IMR-90 (cell line): ENCODE measurements around the gene PRKAR1B. TPM values are rescaled to one million over a fixed set of nuclear protein-coding genes. Genes with fewer than 3 reads are reported as not detected.

Experiments used
- ATAC-seq: fragments of 200-7000 bp; cut with Tn5 transposase; 2 replicates; pipeline ENCODE4 v1.9.1; 2020; ENCODE audit warnings: low read depth, mild to moderate bottlenecking, moderate library complexity
- BruUV-seq: library from RNA; stranded (reverse); fragments of 400-500 nt; replicated peaks from 2 replicates; lab custom pipeline; 2021; lab: Mats Ljungman, UMichigan
- CTCF ChIA-PET: fragments of 300-600 bp; formaldehyde crosslinking; extraction: SDS; loops from one replicate; lab custom pipeline; 2021; ENCODE audit warnings: antibody characterized with exemption; lab: Yijun Ruan, JAX
- POLR2A ChIA-PET: fragments of 300-600 bp; sonication (Branson Sonifier 250); formaldehyde crosslinking; loops from one replicate; lab custom pipeline; 2022; ENCODE audit warnings: antibody characterized with exemption; ENCODE audit not compliant: unreplicated experiment; lab: Charles Lee
- DNase-seq: peaks from one replicate; pipeline ENCODE4 v3.0.0; 2013
- H2AFZ ChIP-seq: replicated peaks from 2 replicates; pipeline ENCODE3; 2013; ENCODE audit warnings: low read length, mild to moderate bottlenecking; ENCODE audit not compliant: poor library complexity
- H2AK5ac ChIP-seq: 2 replicates; pipeline ENCODE4 v1.6.1; 2013; ENCODE audit warnings: low read depth, low read length, inconsistent platforms
- H2AK9ac ChIP-seq: replicated peaks from 2 replicates; pipeline ENCODE3; 2013; ENCODE audit warnings: mild to moderate bottlenecking, low read depth, low read length, moderate library complexity; ENCODE audit not compliant: poor library complexity
- H2BK120ac ChIP-seq: 2 replicates; pipeline ENCODE4 v1.6.1; 2013; ENCODE audit warnings: low read depth, low read length, inconsistent platforms
- H2BK15ac ChIP-seq: 3 replicates; pipeline ENCODE4 v1.6.1; 2013; ENCODE audit warnings: low read depth, low read length, inconsistent platforms
- H2BK20ac ChIP-seq: 2 replicates; pipeline ENCODE4 v1.6.1; 2013; ENCODE audit warnings: low read depth, mild to moderate bottlenecking, inconsistent platforms, low read length, moderate library complexity
- H2BK5ac ChIP-seq: 2 replicates; pipeline ENCODE4 v1.6.1; 2013; ENCODE audit warnings: mild to moderate bottlenecking, low read depth, low read length, inconsistent platforms; ENCODE audit not compliant: poor library complexity, severe bottlenecking
- H3K14ac ChIP-seq: replicated peaks from 2 replicates; pipeline ENCODE4 v1.6.1; 2013; ENCODE audit warnings: low read depth, low read length, inconsistent platforms
- H3K18ac ChIP-seq: 2 replicates; pipeline ENCODE4 v1.6.1; 2013; ENCODE audit warnings: low read depth, low read length, control low read depth
- H3K23ac ChIP-seq: 2 replicates; pipeline ENCODE4 v1.6.1; 2013; ENCODE audit warnings: low read depth, low read length, inconsistent platforms
- H3K27ac ChIP-seq: 2 replicates; pipeline ENCODE4 v1.5.1; 2013; ENCODE audit warnings: mild to moderate bottlenecking, control low read depth, low read length; ENCODE audit not compliant: insufficient read depth
- H3K27me3 ChIP-seq: 2 replicates; pipeline ENCODE4 v1.6.1; 2013; ENCODE audit warnings: low read length; ENCODE audit not compliant: control insufficient read depth, insufficient read depth
- H3K36me3 ChIP-seq: 2 replicates; pipeline ENCODE4 v1.6.1; 2013; ENCODE audit warnings: low read length, mixed read lengths; ENCODE audit not compliant: control insufficient read depth, insufficient read depth
- H3K4ac ChIP-seq: 2 replicates; pipeline ENCODE4 v1.6.1; 2013; ENCODE audit warnings: low read depth, low read length, inconsistent platforms
- H3K4me1 ChIP-seq: 2 replicates; pipeline ENCODE4 v1.6.1; 2013; ENCODE audit warnings: low read length, mixed read lengths; ENCODE audit not compliant: control insufficient read depth, insufficient read depth
- H3K4me2 ChIP-seq: 2 replicates; pipeline ENCODE4 v1.6.1; 2013; ENCODE audit warnings: low read depth, mild to moderate bottlenecking, control low read depth, low read length, moderate library complexity
- H3K4me3 ChIP-seq: 2 replicates; pipeline ENCODE4 v1.5.1; 2013; ENCODE audit warnings: low read depth, mild to moderate bottlenecking, control low read depth, low read length, moderate library complexity; ENCODE audit not compliant: insufficient read depth
- H3K56ac ChIP-seq: 2 replicates; pipeline ENCODE4 v1.6.1; 2013; ENCODE audit warnings: low read length, inconsistent platforms; ENCODE audit not compliant: insufficient read depth; ENCODE audit errors: extremely low read depth
- H3K79me1 ChIP-seq, 2 experiments: 2 replicates each; pipeline ENCODE4 v1.6.1; 2013; ENCODE audit warnings: low read length in 2 of 2, inconsistent platforms in 1 of 2, low read depth in 1 of 2
- H3K9ac ChIP-seq: 2 replicates; pipeline ENCODE4 v1.6.1; 2013; ENCODE audit warnings: low read depth, low read length, control low read depth
- H3K9me1 ChIP-seq: 2 replicates; pipeline ENCODE4 v1.6.1; 2013; ENCODE audit warnings: low read length, inconsistent platforms; ENCODE audit not compliant: insufficient read depth
- H3K9me3 ChIP-seq: 2 replicates; pipeline ENCODE4 v1.6.1; 2013; ENCODE audit warnings: low read length; ENCODE audit not compliant: control insufficient read depth, insufficient read depth
- H4K20me1 ChIP-seq: 2 replicates; pipeline ENCODE4 v1.6.1; 2013; ENCODE audit warnings: low read length, inconsistent platforms; ENCODE audit not compliant: insufficient read depth
- H4K5ac ChIP-seq: 2 replicates; pipeline ENCODE4 v1.6.1; 2013; ENCODE audit warnings: mild to moderate bottlenecking, low read depth, low read length, control low read depth
- H4K8ac ChIP-seq, 2 experiments: 2 replicates each; pipeline ENCODE4 v1.6.1; 2013; ENCODE audit warnings: low read depth in 2 of 2, low read length in 2 of 2, control low read depth in 1 of 2, inconsistent platforms in 1 of 2
- H4K91ac ChIP-seq: 2 replicates; pipeline ENCODE4 v1.6.1; 2013; ENCODE audit warnings: low read depth, low read length, inconsistent platforms; ENCODE audit not compliant: insufficient read depth
- CEBPB ChIP-seq: IDR thresholded peaks from 2 replicates; pipeline ENCODE4 v1.6.1; 2012; ENCODE audit warnings: low read depth, low read length, improper control_type of control experiment
- CHD1 ChIP-seq: IDR thresholded peaks from 2 replicates; pipeline ENCODE4 v1.6.1; 2012; ENCODE audit warnings: low read depth, low read length, improper control_type of control experiment
- CTCF ChIP-seq: conservative IDR thresholded peaks from 2 replicates; pipeline ENCODE4 v1.5.1; 2012; ENCODE audit warnings: mild to moderate bottlenecking, low read depth, low read length, improper control_type of control experiment
- ELK1 ChIP-seq: fragments of 150-350 bp; IDR thresholded peaks from 2 replicates; pipeline ENCODE4 v1.6.1; 2016; ENCODE audit warnings: low read depth, mild to moderate bottlenecking, low read length, moderate library complexity, borderline replicate concordance
- MAZ ChIP-seq: IDR thresholded peaks from 2 replicates; pipeline ENCODE4 v1.6.1; 2012; ENCODE audit warnings: low read depth, mild to moderate bottlenecking, low read length, improper control_type of control experiment, moderate library complexity, borderline replicate concordance
- MXI1 ChIP-seq: IDR thresholded peaks from 2 replicates; pipeline ENCODE4 v1.6.1; 2012; ENCODE audit warnings: low read depth, mild to moderate bottlenecking, low read length, moderate library complexity, borderline replicate concordance
- POLR2A ChIP-seq: IDR thresholded peaks from 2 replicates; pipeline ENCODE4 v1.6.1; 2012; ENCODE audit warnings: mild to moderate bottlenecking, low read depth, low read length
- RCOR1 ChIP-seq: IDR thresholded peaks from 2 replicates; pipeline ENCODE4 v1.6.1; 2012; ENCODE audit warnings: mild to moderate bottlenecking, low read length, improper control_type of control experiment; ENCODE audit not compliant: insufficient replicate concordance
- RFX5 ChIP-seq: IDR thresholded peaks from 2 replicates; pipeline ENCODE4 v1.8.0; 2012; ENCODE audit warnings: low read depth, mild to moderate bottlenecking, low read length, moderate library complexity
- SMC3 ChIP-seq: fragments of 150-350 bp; IDR thresholded peaks from 2 replicates; pipeline ENCODE4 v1.6.1; 2016; ENCODE audit warnings: low read depth, mild to moderate bottlenecking, antibody characterized with exemption, low read length, moderate library complexity
- WGBS, 2 experiments: methylation state at CpG; one replicate each; pipeline versions ENCODE4 v1.1.5 to v1.1.7; 2013; ENCODE audit warnings: missing lambda C conversion rate in 2 of 2; ENCODE audit not compliant: insufficient read length in 1 of 2; ENCODE audit errors: extremely low coverage in 2 of 2; 5-methylcytosine and 5-hydroxymethylcytosine counted together
- dilution Hi-C: fragments of 300-500 bp; cut with HindIII; formaldehyde crosslinking; loops from one replicate; pipeline ENCODE4 v1.14.3; 2018; ENCODE audit warnings: low sequenced_read_pairs; ENCODE audit not compliant: unreplicated experiment
- in situ Hi-C: fragments of 300-500 bp; cut with MboI; formaldehyde crosslinking; loops from 3 replicates; pipeline ENCODE4 v1.14.3; 2019; ENCODE audit warnings: low sequenced_read_pairs, inconsistent platforms, mixed read lengths
- intact Hi-C: fragments of 100-400 bp; cut with micrococcal nuclease; formaldehyde crosslinking; loops from 2 replicates; pipeline ENCODE4 v1.10.0; 2022
- polyA plus RNA-seq, 3 experiments: library from polyadenylated mRNA; depleted of rRNA; stranded (reverse); fragments of >200 nt; gene quantifications; 2 replicates each; pipeline ENCODE4 v1.2.3, GENCODE V29; 2012; ENCODE audit warnings: low replicate concordance in 1 of 3
- total RNA-seq: library from RNA; depleted of rRNA; stranded (reverse); fragments of >200 nt; gene quantifications from 2 replicates; pipeline ENCODE4 v1.2.3, GENCODE V29; 2012

PRKAR1B gene
- total and polyA plus RNA-seq, 2 of the 4 experiments (the other 2 are of a cell fraction) = 15.2 to 20.2 TPM

GRCh38 chr7:659996-660395 is 67.1 kb downstream of the PRKAR1B start:
- no peaks in the 10 kb centered on the region for H3K36me3 ChIP-seq
- TF ChIP-seq CHD1 (no peak), RFX5 (no peak), ELK1 (no peak), MAZ (no peak), POLR2A (no peak), SMC3 (no peak), CEBPB (no peak), RCOR1 (no peak), MXI1 (no peak), CTCF (no peak)
- H2AFZ ChIP-seq = no peak overlapping the region
- CTCF ChIA-PET = interaction anchor here (1.7 kb wide), 1 partner anchor 9 kb away, joined by 5 read pairs; no protein-coding TSS in a partner anchor
- H3K27ac ChIP-seq = no peak overlapping the region
- H3K4me2 ChIP-seq = no peak overlapping the region
- no peaks in the 10 kb centered on the region for H3K27me3 ChIP-seq
- no peak overlapping the region for H2AK9ac ChIP-seq
- no peak overlapping the region for H3K18ac ChIP-seq
- H3K9me1 ChIP-seq = no peaks in the 10 kb centered on the region
- H3K4me3 ChIP-seq = no peak overlapping the region
- no peaks in the 10 kb centered on the region; the same call in 1 of the 2 replicates for H3K9me3 ChIP-seq
- no peak overlapping the region for H2BK5ac ChIP-seq
- H3K56ac ChIP-seq = no peak overlapping the region
- no peaks in the 10 kb centered on the region; the same call in 1 of the 2 replicates for H3K4me1 ChIP-seq
- DNase-seq (no peak), ATAC-seq (no peak)
- H4K8ac ChIP-seq = no peak overlapping the region
- no peak overlapping the region for H2AK5ac ChIP-seq
- no peak overlapping the region for H4K5ac ChIP-seq
- no peak overlapping the region for H2BK20ac ChIP-seq
- H3K14ac ChIP-seq = no peak overlapping the region
- H2BK120ac ChIP-seq = no peak overlapping the region
- no peak overlapping the region for H3K23ac ChIP-seq
- dilution Hi-C loops = no loop called here
- intact Hi-C loops = no loop called here
- no peak overlapping the region for H3K4ac ChIP-seq
- no TSS peak for BruUV-seq
- H3K9ac ChIP-seq = no peak overlapping the region
- no peak overlapping the region for H4K91ac ChIP-seq
- no peak overlapping the region for H2BK15ac ChIP-seq
- POLR2A ChIA-PET = no interaction called here
- no peaks in the 10 kb centered on the region for H4K20me1 ChIP-seq
- H3K79me1 ChIP-seq = no peaks in the 10 kb centered on the region
- WGBS, 2 experiments = 100% methylated on average over 2 of the region's 13 CpGs; no CpG with 5 or more reads in 1 of the 2 experiments
- in situ Hi-C loops = no loop called here
